HepG2 (cell line): ENCODE results near the gene TCFL5. TPM values are rescaled to one million over a fixed set of nuclear protein-coding genes. Genes with fewer than 3 reads are reported as not detected.

Experiments used
- ARHGAP35 ChIP-seq: sonication (generic); formaldehyde crosslinking; IDR thresholded peaks from 2 replicates; pipeline ENCODE4 v1.9.0; 2022; ENCODE audit warnings: mild to moderate bottlenecking, inconsistent platforms, moderate library complexity, missing genetic modification reagents, borderline replicate concordance
- GABPB1 ChIP-seq: IDR thresholded peaks from 2 replicates; pipeline ENCODE4 v1.6.1; 2016; ENCODE audit warnings: mild to moderate bottlenecking, missing genetic modification reagents, moderate library complexity, missing compliant biosample characterization
- HHEX ChIP-seq: IDR thresholded peaks from 2 replicates; pipeline ENCODE4 v1.6.1; 2016; ENCODE audit warnings: control low read depth
- HNRNPL ChIP-seq: fragments of 200-400 bp; formaldehyde crosslinking; IDR thresholded peaks from 2 replicates; pipeline ENCODE4 v1.6.1; 2017; ENCODE audit warnings: mild to moderate bottlenecking, low read depth, low read length
- IKZF4 ChIP-seq: sonication (generic); formaldehyde crosslinking; IDR thresholded peaks from 2 replicates; pipeline ENCODE4 v1.5.1; 2020; ENCODE audit warnings: borderline replicate concordance, mild to moderate bottlenecking, low read depth, missing genetic modification reagents; ENCODE audit errors: not compliant biosample characterization
- PPARG ChIP-seq: conservative IDR thresholded peaks from 2 replicates; pipeline ENCODE4 v1.6.1; 2016; ENCODE audit warnings: missing biosample characterization, missing genetic modification reagents
- RBAK ChIP-seq: sonication (generic); formaldehyde crosslinking; IDR thresholded peaks from 2 replicates; pipeline ENCODE4 v1.5.1; 2020; ENCODE audit warnings: mild to moderate bottlenecking, missing genetic modification reagents
- SIN3A ChIP-seq: IDR thresholded peaks from 2 replicates; pipeline ENCODE4 v1.6.1; 2011; ENCODE audit warnings: low read depth, mild to moderate bottlenecking, control low read depth, low read length, borderline replicate concordance
- SRSF1 ChIP-seq: fragments of 200-400 bp; formaldehyde crosslinking; optimal IDR thresholded peaks from 2 replicates; pipeline ENCODE3; 2017; ENCODE audit warnings: mild to moderate bottlenecking, low read depth, low read length, moderate library complexity
- TAF1 ChIP-seq: sonication (generic); formaldehyde crosslinking; IDR thresholded peaks from 2 replicates; pipeline ENCODE4 v1.4.0; 2020; ENCODE audit warnings: missing genetic modification reagents
- TARDBP ChIP-seq: sonication (generic); formaldehyde crosslinking; IDR thresholded peaks from 2 replicates; pipeline ENCODE4 v1.8.0; 2022; ENCODE audit warnings: mild to moderate bottlenecking, missing genetic modification reagents
- TMF1 ChIP-seq: sonication (generic); formaldehyde crosslinking; IDR thresholded peaks from 2 replicates; pipeline ENCODE4 v1.8.1; 2022; ENCODE audit warnings: low read depth, missing genetic modification reagents
- ZFAT ChIP-seq: sonication (generic); formaldehyde crosslinking; conservative IDR thresholded peaks from 2 replicates; pipeline ENCODE4 v1.8.1; 2023; ENCODE audit warnings: missing genetic modification reagents, inconsistent platforms
- ZKSCAN5 ChIP-seq: sonication (generic); formaldehyde crosslinking; IDR thresholded peaks from 2 replicates; pipeline ENCODE4 v1.5.1; 2020; ENCODE audit warnings: mild to moderate bottlenecking, missing genetic modification reagents
- ZNF430 ChIP-seq: sonication (generic); formaldehyde crosslinking; IDR thresholded peaks from 2 replicates; pipeline ENCODE4 v1.9.0; 2021; ENCODE audit warnings: mild to moderate bottlenecking, missing genetic modification reagents
- ZNF441 ChIP-seq: sonication (generic); formaldehyde crosslinking; IDR thresholded peaks from 2 replicates; pipeline ENCODE4 v1.7.0; 2021; ENCODE audit warnings: missing genetic modification reagents, borderline replicate concordance
- ZNF530 ChIP-seq: sonication (generic); formaldehyde crosslinking; IDR thresholded peaks from 2 replicates; pipeline ENCODE4 v1.5.0; 2020; ENCODE audit warnings: low read depth, mild to moderate bottlenecking, missing genetic modification reagents
- ZNF709 ChIP-seq: sonication (generic); formaldehyde crosslinking; IDR thresholded peaks from 2 replicates; pipeline ENCODE4 v1.5.0; 2020; ENCODE audit warnings: mild to moderate bottlenecking, missing genetic modification reagents
- ZNF776 ChIP-seq: sonication (generic); formaldehyde crosslinking; IDR thresholded peaks from 2 replicates; pipeline ENCODE4 v1.4.0; 2020; ENCODE audit warnings: mild to moderate bottlenecking, missing genetic modification reagents
- polyA plus RNA-seq, 8 experiments: library from polyadenylated mRNA; depleted of rRNA in 3 of 8; stranded (reverse) in 7 of 8; unstranded in 1 of 8; fragments of >200 nt; fragmentation: Illumina TruSeq in 4 of 8; extraction: Trizol in 4 of 8; gene quantifications; 2 replicates each; pipeline versions ENCODE4 v1.2.1 to v1.2.3, GENCODE V29; 2011 to 2016; ENCODE audit warnings: low read depth in 4 of 8, missing spikeins in 1 of 8, mixed read lengths in 1 of 8; ENCODE audit not compliant: insufficient read depth in 1 of 8
- total RNA-seq, 5 experiments: library from RNA; depleted of rRNA; stranded (reverse); fragments of >200 nt; fragmentation: Illumina TruSeq; extraction: Trizol; gene quantifications; 2 replicates each; pipeline ENCODE4 v1.2.3, GENCODE V29; 2016; ENCODE audit warnings: low read depth in 1 of 5
- TF ChIP-seq, protein P1 (sequence below): sonication (generic); formaldehyde crosslinking; IDR thresholded peaks from 2 replicates; pipeline ENCODE4 v1.4.0; 2020; ENCODE audit warnings: missing genetic modification reagents
- TF ChIP-seq, protein P2 (sequence below), 2 experiments: sonication (generic) in 1 of 2; formaldehyde crosslinking in 1 of 2; IDR thresholded peaks; 2 replicates each; pipeline versions ENCODE4 v1.4.0 to v1.6.1; 2018 to 2020; ENCODE audit warnings: missing genetic modification reagents in 2 of 2, borderline replicate concordance in 1 of 2, low read depth in 1 of 2, mild to moderate bottlenecking in 1 of 2, missing biosample characterization in 1 of 2
- TF ChIP-seq, protein P3 (sequence below): sonication (generic); formaldehyde crosslinking; IDR thresholded peaks from 2 replicates; pipeline ENCODE4 v1.9.0; 2022; ENCODE audit warnings: low read depth, missing genetic modification reagents
- TF ChIP-seq, protein P4 (sequence below): sonication (generic); formaldehyde crosslinking; IDR thresholded peaks from 2 replicates; pipeline ENCODE4 v1.4.0; 2020; ENCODE audit warnings: missing genetic modification reagents, borderline replicate concordance

TCFL5 gene
- total and polyA plus RNA-seq, 2 of the 13 experiments (the other 11 are each of a cell fraction or from before 2014, with no cell fraction given) = 14.8 to 20.0 TPM

DNA sequence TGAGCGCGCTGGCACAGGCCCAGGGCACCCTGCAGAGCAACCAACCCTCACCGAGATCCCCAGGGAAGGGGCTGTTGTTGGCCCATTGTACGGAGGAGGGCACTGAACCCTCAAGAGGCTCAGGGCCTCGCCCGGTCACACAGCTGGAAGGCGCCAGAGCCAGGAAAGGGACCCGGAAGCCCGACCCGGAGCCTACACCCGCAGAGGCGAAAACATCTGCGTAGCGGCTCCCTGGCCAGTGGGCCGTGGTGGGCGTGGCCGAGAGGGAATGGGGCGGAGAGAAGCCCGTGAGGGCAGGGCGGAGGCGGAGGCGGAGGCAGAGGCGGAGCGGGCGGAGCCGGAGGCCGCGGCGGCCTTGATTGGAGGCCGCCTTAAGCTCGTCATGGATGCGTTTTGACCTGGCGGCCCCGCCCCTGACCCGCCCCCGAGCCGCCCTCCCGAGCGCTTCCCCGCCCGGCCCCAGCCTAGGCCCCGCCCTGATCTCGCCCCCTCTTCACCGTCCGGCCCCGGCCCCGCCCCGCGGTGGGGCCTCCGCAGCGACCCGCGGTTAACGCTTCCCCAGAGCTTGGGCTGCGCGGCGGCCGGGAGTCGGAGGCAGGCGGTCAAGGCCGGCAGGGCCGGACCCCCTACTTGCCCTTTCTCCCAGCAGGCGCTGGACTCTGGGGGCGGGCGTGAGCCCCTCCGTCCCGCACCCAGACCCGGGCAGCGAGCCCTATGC lies 67.5 kb downstream of the TCFL5 start (continued):
- TF ChIP-seq ZFAT (CRISPR knock-in tag) = no peak
- TF ChIP-seq TARDBP (CRISPR knock-in tag) = peak; percentile 55; the same call in 1 of the 2 replicates
- peak; percentile 49 for TF ChIP-seq ZNF776
- no peak for TF ChIP-seq HHEX
- peak; percentile 20; the same call in 1 of the 2 replicates for TF ChIP-seq ZNF709
- TF ChIP-seq ZNF530 = no peak
- TF ChIP-seq, protein P1, sequence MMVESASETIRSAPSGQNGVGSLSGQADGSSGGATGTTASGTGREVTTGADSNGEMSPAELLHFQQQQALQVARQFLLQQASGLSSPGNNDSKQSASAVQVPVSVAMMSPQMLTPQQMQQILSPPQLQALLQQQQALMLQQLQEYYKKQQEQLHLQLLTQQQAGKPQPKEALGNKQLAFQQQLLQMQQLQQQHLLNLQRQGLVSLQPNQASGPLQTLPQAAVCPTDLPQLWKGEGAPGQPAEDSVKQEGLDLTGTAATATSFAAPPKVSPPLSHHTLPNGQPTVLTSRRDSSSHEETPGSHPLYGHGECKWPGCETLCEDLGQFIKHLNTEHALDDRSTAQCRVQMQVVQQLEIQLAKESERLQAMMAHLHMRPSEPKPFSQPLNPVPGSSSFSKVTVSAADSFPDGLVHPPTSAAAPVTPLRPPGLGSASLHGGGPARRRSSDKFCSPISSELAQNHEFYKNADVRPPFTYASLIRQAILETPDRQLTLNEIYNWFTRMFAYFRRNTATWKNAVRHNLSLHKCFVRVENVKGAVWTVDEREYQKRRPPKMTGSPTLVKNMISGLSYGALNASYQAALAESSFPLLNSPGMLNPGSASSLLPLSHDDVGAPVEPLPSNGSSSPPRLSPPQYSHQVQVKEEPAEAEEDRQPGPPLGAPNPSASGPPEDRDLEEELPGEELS (CRISPR knock-in tag) = no peak; the same call in 1 of the 2 replicates
- peak; percentile 80; the same call in 1 of the 2 replicates for TF ChIP-seq SIN3A
- peak; percentile 82 for TF ChIP-seq GABPB1 (CRISPR knock-in tag)
- TF ChIP-seq PPARG (CRISPR knock-in tag) = peak; percentile 75; the same call in 1 of the 2 replicates
- TF ChIP-seq ZNF441 = peak; percentile 37; the same call in 1 of the 2 replicates
- TF ChIP-seq, protein P2, sequence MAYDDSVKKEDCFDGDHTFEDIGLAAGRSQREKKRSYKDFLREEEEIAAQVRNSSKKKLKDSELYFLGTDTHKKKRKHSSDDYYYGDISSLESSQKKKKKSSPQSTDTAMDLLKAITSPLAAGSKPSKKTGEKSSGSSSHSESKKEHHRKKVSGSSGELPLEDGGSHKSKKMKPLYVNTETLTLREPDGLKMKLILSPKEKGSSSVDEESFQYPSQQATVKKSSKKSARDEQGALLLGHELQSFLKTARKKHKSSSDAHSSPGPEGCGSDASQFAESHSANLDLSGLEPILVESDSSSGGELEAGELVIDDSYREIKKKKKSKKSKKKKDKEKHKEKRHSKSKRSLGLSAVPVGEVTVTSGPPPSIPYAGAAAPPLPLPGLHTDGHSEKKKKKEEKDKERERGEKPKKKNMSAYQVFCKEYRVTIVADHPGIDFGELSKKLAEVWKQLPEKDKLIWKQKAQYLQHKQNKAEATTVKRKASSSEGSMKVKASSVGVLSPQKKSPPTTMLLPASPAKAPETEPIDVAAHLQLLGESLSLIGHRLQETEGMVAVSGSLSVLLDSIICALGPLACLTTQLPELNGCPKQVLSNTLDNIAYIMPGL (CRISPR knock-in tag; IDR thresholded peaks at IDR 0.05; ENCODE audit: borderline replicate concordance in 1 of 2, low read depth in 1 of 2) = peak; percentile 44 to 56
- TF ChIP-seq, protein P3, sequence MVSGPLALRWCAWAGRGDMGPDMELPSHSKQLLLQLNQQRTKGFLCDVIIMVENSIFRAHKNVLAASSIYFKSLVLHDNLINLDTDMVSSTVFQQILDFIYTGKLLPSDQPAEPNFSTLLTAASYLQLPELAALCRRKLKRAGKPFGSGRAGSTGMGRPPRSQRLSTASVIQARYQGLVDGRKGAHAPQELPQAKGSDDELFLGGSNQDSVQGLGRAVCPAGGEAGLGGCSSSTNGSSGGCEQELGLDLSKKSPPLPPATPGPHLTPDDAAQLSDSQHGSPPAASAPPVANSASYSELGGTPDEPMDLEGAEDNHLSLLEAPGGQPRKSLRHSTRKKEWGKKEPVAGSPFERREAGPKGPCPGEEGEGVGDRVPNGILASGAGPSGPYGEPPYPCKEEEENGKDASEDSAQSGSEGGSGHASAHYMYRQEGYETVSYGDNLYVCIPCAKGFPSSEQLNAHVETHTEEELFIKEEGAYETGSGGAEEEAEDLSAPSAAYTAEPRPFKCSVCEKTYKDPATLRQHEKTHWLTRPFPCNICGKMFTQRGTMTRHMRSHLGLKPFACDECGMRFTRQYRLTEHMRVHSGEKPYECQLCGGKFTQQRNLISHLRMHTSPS (CRISPR knock-in tag) = peak; percentile 38
- no peak for TF ChIP-seq IKZF4 (CRISPR knock-in tag)
- TF ChIP-seq ZKSCAN5 (CRISPR knock-in tag) = no peak
- TF ChIP-seq, protein P4, sequence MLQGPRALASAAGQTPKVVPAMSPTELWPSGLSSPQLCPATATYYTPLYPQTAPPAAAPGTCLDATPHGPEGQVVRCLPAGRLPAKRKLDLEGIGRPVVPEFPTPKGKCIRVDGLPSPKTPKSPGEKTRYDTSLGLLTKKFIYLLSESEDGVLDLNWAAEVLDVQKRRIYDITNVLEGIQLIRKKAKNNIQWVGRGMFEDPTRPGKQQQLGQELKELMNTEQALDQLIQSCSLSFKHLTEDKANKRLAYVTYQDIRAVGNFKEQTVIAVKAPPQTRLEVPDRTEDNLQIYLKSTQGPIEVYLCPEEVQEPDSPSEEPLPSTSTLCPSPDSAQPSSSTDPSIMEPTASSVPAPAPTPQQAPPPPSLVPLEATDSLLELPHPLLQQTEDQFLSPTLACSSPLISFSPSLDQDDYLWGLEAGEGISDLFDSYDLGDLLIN (CRISPR knock-in tag) = peak; percentile 1; the same call in 1 of the 2 replicates
- TF ChIP-seq HNRNPL = peak; percentile 96
- peak; percentile 68; the same call in 1 of the 2 replicates for TF ChIP-seq ZNF430 (CRISPR knock-in tag)
- no peak for TF ChIP-seq TMF1
- TF ChIP-seq ARHGAP35 = peak; percentile 13
- TF ChIP-seq RBAK (CRISPR knock-in tag) = no peak; the same call in 1 of the 2 replicates
- no peak for TF ChIP-seq SRSF1
- peak; percentile 90 for TF ChIP-seq TAF1 (CRISPR knock-in tag)
